ENCODE results near the gene RDX.

DNA sequence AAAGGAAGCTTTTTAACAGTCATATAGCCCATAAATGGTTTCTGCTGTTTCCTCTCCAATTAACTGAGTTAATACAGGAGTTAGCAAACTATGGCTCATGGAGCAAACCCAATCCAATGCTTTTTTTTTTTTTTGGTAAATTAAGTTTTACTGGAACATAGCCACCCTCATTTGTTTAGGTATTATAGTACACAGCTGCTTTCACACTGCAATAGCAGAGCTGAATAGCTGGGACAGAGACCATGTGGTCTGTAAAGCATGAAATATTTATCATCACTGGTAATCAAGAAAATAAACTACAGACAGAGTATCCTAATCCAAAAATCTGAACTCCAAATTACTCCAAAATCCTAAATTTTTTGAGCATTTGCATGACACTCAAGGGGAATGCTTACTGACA is 53.7 kb downstream of the RDX start:
- TF ChIP-seq ZNF121 (CRISPR knock-in tag; IDR thresholded peaks at IDR 0.05) (no peak), NR2C2 (CRISPR knock-in tag; IDR thresholded peaks at IDR 0.05) (no peak)
- TF ChIP-seq, protein P1, sequence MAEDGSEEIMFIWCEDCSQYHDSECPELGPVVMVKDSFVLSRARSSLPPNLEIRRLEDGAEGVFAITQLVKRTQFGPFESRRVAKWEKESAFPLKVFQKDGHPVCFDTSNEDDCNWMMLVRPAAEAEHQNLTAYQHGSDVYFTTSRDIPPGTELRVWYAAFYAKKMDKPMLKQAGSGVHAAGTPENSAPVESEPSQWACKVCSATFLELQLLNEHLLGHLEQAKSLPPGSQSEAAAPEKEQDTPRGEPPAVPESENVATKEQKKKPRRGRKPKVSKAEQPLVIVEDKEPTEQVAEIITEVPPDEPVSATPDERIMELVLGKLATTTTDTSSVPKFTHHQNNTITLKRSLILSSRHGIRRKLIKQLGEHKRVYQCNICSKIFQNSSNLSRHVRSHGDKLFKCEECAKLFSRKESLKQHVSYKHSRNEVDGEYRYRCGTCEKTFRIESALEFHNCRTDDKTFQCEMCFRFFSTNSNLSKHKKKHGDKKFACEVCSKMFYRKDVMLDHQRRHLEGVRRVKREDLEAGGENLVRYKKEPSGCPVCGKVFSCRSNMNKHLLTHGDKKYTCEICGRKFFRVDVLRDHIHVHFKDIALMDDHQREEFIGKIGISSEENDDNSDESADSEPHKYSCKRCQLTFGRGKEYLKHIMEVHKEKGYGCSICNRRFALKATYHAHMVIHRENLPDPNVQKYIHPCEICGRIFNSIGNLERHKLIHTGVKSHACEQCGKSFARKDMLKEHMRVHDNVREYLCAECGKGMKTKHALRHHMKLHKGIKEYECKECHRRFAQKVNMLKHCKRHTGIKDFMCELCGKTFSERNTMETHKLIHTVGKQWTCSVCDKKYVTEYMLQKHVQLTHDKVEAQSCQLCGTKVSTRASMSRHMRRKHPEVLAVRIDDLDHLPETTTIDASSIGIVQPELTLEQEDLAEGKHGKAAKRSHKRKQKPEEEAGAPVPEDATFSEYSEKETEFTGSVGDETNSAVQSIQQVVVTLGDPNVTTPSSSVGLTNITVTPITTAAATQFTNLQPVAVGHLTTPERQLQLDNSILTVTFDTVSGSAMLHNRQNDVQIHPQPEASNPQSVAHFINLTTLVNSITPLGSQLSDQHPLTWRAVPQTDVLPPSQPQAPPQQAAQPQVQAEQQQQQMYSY (CRISPR knock-in tag; IDR thresholded peaks at IDR 0.05), result no peak
